GM18511 (cell line): Measurements from ENCODE around the gene MAPK8IP3.

Source experiments
- ATAC-seq: cut with Tn5 transposase; IDR thresholded peaks from one replicate; pipeline ENCODE4 v1.9.1; 2021; ENCODE audit warnings: mild to moderate bottlenecking, moderate library complexity; ENCODE audit not compliant: unreplicated experiment

Gene MAPK8IP3

GRCh38 chr16:1800701-1801100, 94.7 kb downstream of the MAPK8IP3 start:
- no peak for ATAC-seq

- ATAC-seq = no peak
Observed at GRCh38 chr16:1807626-1808025, 101.6 kb downstream of the MAPK8IP3 start.

GRCh38 chr16:1808691-1809090, 102.7 kb downstream of the MAPK8IP3 start:
- ATAC-seq = no peak

GRCh38 chr16:1809281-1809801, 103.3 kb downstream of the MAPK8IP3 start:
- ATAC-seq = no peak

GRCh38 chr16:1810106-1810505, 104.1 kb downstream of the MAPK8IP3 start:
- ATAC-seq = no peak

GRCh38 chr16:1810536-1810935, 104.5 kb downstream of the MAPK8IP3 start:
- ATAC-seq = no peak

- no peak for ATAC-seq
Observed at GRCh38 chr16:1812732-1813163, 106.8 kb downstream of the MAPK8IP3 start.

GRCh38 chr16:1815461-1815860, 109.5 kb downstream of the MAPK8IP3 start:
- no peak for ATAC-seq

- ATAC-seq = no peak
Observed at GRCh38 chr16:1816396-1817275, 110.6 kb downstream of the MAPK8IP3 start.

GRCh38 chr16:1817276-1817589, 111.2 kb downstream of the MAPK8IP3 start:
- ATAC-seq = no peak

- no peak for ATAC-seq
Observed at GRCh38 chr16:1817716-1818115, 111.7 kb downstream of the MAPK8IP3 start.

- ATAC-seq = no peak
Observed at GRCh38 chr16:1818204-1818872, 112.3 kb downstream of the MAPK8IP3 start.

GRCh38 chr16:1818873-1819525, 113.0 kb downstream of the MAPK8IP3 start:
- no peak for ATAC-seq

- no peak for ATAC-seq
Observed at GRCh38 chr16:1819611-1820010, 113.6 kb downstream of the MAPK8IP3 start.
